ENCODE data around the gene SLC25A45.
"Not testable (repeated sequence)": the region's sequence is repeated elsewhere in the genome, so short reads cannot be mapped to it uniquely, and the experiment has no call there.

The SLC25A45 gene

GRCh38 chr11:65362966-65363365 is 19.5 kb downstream of the SLC25A45 start:
- no peak for DNase-seq (ENCODE audit: low read depth)

DNA sequence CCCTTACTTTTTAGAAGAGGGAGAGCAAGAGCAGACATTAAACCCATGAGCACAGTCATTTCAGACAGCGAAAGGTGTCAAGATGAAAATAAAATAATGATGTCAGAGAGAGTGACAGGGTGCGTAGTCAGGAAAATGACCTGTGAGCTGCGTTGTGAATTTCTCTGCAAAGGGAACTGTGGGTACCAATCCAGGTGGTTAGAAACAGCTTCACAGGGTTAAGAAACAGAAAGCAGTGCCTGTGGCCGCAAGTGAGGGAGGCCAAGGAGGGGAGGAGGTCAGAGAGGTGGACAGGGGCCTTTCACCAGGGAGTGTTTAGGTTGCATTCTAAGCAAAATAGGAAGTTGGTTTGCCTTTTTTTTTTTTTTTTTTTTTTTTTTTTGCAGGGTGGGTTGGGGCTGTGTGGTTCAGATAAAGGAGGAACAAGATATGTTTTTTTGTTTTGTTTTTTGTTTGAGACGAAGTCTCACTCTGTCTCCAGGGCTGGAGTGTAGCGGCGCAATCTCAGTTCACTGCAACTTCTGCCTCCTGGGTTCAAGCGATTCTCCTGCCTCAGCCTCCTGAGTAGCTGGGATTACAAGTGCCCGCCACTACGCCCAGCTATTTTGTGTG is 20.0 kb downstream of the SLC25A45 start:
- DNase-seq (ENCODE audit: low read depth), result no peak

- DNase-seq (ENCODE audit: low read depth), result no peak
Observed at GRCh38 chr11:65357856-65358356, 24.5 kb downstream of the SLC25A45 start.

- DNase-seq (ENCODE audit: low read depth), result no peak
Observed at GRCh38 chr11:65356394-65356972, 26.0 kb downstream of the SLC25A45 start.

GRCh38 chr11:65355776-65356393 is 26.6 kb downstream of the SLC25A45 start:
- DNase-seq (ENCODE audit: low read depth), result no peak

DNA sequence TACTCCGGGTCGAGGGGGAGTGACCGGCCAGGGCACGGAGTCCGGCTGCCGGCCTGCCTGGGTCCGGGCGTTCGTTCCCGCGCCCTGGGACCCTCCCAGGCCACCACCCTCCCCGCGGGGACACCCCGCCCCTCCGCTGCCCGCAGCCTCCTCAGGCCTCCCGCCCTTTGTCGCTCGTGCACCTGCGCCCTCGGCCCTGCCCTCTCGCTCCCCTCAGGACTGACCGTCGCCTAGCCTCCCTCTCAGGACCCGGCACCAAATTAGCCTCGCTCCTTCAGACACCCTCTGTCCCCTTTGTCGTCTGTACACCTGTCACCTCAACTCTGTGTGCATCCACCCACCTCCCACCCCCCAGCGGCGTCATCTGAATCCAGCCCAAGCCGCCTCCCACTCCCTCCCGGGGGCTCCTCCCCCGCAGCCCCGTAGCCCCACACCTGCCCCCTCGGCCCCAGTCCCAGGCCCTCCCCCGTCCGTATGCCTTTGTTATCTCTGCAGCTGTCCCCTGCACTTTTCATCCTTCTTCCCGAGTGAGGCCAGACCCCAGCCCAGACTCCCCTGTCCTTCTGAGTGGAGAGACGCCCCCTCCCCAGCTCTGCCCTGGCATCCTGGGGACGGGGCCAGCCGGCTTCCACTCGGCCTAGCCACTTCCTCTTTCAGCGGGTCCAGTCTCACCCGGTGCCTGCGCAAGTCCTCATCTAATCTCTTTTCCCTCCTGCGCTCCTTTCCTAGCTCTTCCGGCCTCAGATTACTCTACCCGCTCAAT is 27.3 kb downstream of the SLC25A45 start:
- peak; percentile 26 for DNase-seq (ENCODE audit: low read depth)

- peak; percentile 97 for DNase-seq (ENCODE audit: low read depth)
Observed at GRCh38 chr11:65354265-65355012, 28.0 kb downstream of the SLC25A45 start, which contains the start of gene TIGD3. Gene TIGD3, plus strand, starts transcription at chr11:65354751. Its CDS starts 1,058 bp downstream, at chr11:65355809.

DNA sequence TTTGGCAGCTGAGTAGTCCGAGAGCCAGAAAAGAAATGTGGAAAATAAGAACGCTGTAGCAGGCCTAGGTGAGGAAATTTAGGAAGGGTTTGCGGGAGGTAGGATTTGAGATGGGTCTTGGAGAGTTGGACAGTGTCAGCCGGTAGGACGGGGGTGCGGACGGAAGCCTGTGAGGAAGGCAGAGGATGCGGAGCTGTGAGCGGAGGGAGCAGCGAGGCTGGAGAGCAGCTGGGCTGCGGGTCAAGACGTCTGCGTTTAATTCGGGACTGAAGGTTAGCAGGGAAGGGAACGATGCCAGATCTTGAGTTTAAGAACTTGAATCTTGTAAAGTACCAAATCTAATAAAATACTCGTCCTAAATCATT is 28.6 kb downstream of the SLC25A45 start:
- no peak for DNase-seq (ENCODE audit: low read depth)

DNA sequence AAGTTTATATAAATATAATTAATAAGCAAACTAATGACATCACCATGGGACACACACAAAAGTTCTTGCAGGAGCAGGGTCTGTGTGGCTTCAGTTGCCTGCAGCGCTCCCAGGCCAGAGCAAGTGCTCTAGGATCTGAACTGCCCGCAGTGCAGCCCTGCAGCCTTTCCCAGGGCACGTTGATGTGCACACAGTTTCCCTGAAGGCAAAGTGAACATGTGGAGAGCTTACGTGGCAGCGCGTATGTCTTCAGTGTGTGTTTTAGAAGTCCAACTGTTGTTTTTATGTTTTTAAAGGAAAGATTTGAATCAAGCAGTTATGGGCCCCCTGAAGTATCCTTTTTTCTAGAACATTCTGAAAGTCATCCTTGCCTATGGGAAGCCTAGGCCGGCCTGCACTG is 29.1 kb downstream of the SLC25A45 start:
- no peak for DNase-seq (ENCODE audit: low read depth)

DNA sequence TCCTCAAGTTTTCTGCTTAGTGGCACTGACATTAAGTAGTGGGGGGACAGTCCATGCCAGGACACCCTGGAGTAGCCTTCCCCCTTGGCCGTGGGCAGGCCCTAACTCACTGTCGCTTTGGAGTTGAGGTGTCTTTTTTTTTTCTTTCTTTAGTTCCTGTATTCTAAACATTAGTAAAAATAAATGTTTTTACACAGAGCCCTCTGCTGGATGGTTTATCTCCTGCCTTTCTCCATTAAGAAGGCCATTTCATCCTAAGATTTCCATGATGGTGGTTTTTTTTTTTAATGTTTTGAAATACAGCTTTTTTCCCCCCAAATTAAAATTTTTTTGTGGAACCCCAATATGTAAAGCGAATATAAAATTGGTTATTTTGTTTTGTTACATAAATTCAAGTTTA is 29.7 kb downstream of the SLC25A45 start:
- no peak for DNase-seq (ENCODE audit: low read depth)

DNA sequence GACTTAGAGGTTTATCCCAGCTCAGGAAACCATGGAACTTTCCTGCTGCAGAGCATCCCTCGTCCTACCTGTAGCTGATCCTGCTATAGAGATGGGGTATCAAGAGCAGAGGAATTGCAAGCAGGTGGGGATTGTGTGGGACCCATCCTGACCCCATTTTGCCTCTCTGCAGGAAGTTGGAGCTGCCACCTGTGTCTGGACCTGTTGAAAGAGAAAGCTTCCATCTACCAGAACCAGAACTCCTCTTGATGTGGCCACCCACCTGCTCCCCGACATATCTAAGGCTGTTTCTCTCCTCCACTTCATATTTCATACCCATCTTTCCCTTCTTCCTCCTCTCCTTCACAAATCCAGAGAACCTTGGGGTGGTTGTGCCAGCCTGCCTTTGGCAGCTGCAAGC is 30.9 kb downstream of the SLC25A45 start:
- no peak for DNase-seq (ENCODE audit: low read depth)

DNA sequence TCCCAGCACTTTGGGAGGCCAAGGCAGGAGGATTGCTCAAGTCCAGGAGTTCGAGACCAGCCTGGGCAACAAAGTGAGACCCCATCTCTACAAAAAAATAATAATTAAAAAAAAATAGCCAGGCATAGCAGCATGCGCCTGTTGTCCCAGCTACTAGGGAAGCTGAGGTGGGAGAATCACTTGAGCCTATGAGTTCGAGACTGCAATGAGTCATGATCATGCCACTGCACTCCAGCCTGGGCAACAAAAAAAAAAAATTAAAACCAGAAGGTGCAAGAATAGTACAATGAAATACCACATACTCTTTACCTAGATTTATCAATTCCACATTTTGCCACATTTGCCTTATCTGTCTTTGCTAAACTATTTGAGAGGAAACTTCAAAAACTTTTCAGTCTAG is 40.6 kb downstream of the SLC25A45 start:
- no peak for DNase-seq (ENCODE audit: low read depth)

DNA sequence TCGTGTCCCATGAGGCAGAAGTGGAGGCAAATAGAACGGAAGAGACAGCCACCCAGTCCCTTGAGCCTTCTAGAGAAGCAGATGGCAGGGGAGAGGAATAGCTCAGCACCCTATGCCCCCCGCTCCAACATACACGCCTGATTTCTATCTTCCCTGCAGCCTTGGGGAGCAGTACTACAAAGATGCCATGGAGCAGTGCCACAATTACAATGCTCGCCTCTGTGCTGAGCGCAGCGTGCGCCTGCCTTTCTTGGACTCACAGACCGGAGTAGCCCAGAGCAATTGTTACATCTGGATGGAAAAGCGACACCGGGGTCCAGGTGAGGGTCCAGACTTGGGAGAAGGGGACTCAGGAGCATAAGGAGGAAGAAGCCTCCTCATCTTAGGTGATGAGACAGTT is 42.2 kb downstream of the SLC25A45 start:
- no peak for DNase-seq (ENCODE audit: low read depth)

GRCh38 chr11:65338676-65339075 is 43.8 kb downstream of the SLC25A45 start:
- DNase-seq (ENCODE audit: low read depth), result no peak

GRCh38 chr11:65334696-65335295 is 47.6 kb downstream of the SLC25A45 start:
- DNase-seq (ENCODE audit: low read depth), result no peak

GRCh38 chr11:65332591-65332990 is 49.9 kb downstream of the SLC25A45 start:
- DNase-seq (ENCODE audit: low read depth), result not testable (repeated sequence)

- no peak for DNase-seq (ENCODE audit: low read depth)
Observed at GRCh38 chr11:65330544-65330943, 51.9 kb downstream of the SLC25A45 start.

GRCh38 chr11:65329944-65330403 is 52.5 kb downstream of the SLC25A45 start:
- peak; percentile 75 for DNase-seq (ENCODE audit: low read depth)

GRCh38 chr11:65329478-65329877 is 53.0 kb downstream of the SLC25A45 start:
- no peak for DNase-seq (ENCODE audit: low read depth)

DNA sequence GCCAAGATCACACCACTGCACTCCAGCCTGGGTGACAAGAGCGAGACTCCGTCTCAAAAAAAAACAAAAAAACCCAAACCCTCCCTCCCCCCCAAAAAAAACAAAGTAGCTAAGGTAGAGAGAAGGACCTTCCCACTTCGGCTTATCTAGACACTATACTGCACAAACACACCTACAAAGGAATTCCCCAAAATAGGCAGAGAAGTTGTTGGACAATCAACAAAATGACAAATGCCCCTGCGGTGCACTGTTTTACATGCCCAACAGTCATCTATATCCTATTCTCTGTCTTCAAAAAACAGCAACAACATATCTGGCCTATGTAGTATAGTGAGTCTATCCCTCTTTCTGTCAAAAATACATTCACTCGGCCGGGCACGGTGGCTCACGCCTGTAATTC is 55.4 kb downstream of the SLC25A45 start:
- no peak for DNase-seq (ENCODE audit: low read depth)

DNA sequence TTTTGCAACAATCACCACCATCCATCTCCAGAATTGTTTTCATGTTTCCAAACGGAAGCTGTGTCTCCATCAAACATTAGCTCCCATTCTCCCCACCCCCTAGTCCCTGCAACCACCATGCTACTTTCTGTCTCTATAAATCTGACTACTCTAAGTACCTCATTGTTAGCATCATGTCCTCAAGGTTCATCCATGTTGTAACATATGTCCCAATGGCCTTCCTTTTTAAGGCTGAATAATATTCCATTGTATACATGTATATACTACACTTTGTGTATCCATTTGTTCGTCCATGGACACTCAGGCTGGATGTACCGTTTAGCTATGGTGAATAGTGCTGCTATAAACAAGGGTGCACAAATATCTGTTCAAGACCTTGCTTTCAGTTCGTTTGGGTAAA is 57.0 kb downstream of the SLC25A45 start:
- DNase-seq (ENCODE audit: low read depth), result no peak

All from stimulated activated CD8-positive, alpha-beta memory T cell treated with anti-CD3 and anti-CD28 coated beads, Interleukin-7, amount 100 ng/mL, for 24 hours (primary cell).